ENCODE data around the gene ELFN2. TPM values are rescaled to one million over a fixed set of nuclear protein-coding genes. Genes with fewer than 3 reads are reported as not detected.

ELFN2 gene
- total RNA-seq, 4 donors from 2014 or later = 0.30 to 4.4 (median 3.1) TPM

DNA sequence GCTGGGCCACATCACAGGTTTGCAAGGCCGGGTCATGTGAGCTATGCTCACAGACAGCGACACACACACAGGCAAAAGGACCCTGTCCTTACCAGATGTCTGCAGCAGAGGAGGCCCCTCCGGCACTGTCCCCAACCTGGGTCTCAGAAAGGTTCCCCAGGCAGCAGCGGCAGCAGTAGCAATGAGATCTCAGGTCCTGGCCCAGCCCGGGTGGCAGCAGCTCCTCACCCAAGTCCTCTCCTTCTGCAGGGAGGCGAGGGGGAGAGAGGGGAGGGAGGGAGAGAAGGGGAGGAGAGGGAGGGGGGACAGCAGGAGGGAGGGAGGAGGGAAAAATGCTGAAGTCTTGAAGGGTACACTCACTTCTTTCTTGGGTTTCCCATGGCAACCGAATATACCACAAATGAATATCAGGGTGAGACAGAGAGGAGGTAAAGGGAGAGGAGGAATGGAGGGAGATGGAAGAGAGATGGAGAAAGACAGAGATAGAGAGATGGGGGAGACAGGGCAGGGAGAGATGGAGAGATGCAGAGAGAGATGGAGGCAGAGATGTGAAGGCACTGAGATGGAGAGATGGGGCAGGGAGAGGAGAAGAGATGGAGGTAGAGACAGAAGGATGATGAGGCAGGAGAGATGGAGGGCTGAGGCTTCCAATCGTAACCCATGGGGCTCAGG lies 9.5 kb downstream of the ELFN2 start:
- Histone ChIP-seq H3K27me3 (peaks cover 0 to 76% of the 10 kb centered on the region in 2 donors), H3K36me3 (no peaks in the 10 kb centered on the region), H3K4me1 (peaks cover 0 to 20% (median 4%) of the 10 kb centered on the region in 4 donors), H3K9me3 (no peaks in the 10 kb centered on the region), H3K27ac (no peak overlapping the region), H3K4me3 (no peak overlapping the region)
- TF ChIP-seq, protein P1, sequence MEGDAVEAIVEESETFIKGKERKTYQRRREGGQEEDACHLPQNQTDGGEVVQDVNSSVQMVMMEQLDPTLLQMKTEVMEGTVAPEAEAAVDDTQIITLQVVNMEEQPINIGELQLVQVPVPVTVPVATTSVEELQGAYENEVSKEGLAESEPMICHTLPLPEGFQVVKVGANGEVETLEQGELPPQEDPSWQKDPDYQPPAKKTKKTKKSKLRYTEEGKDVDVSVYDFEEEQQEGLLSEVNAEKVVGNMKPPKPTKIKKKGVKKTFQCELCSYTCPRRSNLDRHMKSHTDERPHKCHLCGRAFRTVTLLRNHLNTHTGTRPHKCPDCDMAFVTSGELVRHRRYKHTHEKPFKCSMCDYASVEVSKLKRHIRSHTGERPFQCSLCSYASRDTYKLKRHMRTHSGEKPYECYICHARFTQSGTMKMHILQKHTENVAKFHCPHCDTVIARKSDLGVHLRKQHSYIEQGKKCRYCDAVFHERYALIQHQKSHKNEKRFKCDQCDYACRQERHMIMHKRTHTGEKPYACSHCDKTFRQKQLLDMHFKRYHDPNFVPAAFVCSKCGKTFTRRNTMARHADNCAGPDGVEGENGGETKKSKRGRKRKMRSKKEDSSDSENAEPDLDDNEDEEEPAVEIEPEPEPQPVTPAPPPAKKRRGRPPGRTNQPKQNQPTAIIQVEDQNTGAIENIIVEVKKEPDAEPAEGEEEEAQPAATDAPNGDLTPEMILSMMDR (IDR thresholded peaks at IDR 0.05) = no peak
- TF ChIP-seq EP300 (IDR thresholded peaks at IDR 0.05) (no peak), POLR2A (IDR thresholded peaks at IDR 0.05) (no peak)
- WGBS, 2 donors = 63 to 70% methylated on average over 7 to 8 of the region's 8 CpGs
- no peak for DNase-seq (ENCODE audit: low spot score in 2 of 2)

DNA sequence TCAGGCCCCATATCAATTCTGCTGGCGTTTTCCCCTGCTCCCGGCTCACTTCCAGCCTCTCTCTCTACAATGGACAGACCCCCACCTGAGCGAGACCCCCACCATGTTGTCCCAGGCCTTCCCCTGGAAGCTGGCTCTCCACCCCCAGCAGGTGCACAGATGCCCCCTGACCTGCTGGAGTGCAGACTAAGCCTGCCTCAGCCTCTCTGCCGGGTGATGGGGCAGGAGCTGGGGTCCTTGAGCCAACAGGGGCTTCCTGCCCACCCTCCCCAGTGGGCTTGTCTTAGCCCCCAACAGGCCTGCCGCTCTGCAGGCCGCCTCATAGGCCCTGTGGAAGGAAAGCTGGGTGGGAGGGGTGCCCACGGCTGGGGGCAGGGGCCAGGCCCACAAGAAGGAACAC lies 10.0 kb downstream of the ELFN2 start:
- 73 to 83% methylated on average over 6 of the region's 7 CpGs for WGBS, 2 donors

DNA sequence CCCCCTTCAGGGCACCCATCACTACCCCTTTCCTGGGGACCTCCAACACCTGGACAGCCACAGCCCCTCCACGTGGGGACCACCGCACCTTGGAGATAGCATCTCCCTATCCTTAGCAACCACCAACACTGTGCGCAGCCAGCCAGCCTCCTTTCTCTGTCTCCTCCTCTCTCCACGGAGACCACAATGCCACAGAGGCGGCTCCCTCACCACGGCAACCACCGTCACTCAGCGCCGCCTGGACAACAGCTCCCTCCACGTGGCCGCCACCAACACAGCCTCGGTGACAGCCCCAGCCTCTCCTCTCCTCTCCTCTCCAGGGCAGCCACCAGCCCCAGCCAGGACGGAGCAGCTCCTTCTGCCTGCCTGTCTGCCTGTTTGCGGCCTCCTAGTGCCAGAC lies 10.5 kb downstream of the ELFN2 start:
- Histone ChIP-seq H3K27ac (no peak overlapping the region), H3K9me3 (no peaks in the 10 kb centered on the region), H3K27me3 (peaks cover 0 to 83% of the 10 kb centered on the region in 2 donors), H3K36me3 (no peaks in the 10 kb centered on the region), H3K4me3 (no peak overlapping the region), H3K4me1 (peaks cover 0 to 20% (median 4%) of the 10 kb centered on the region in 4 donors)
- DNase-seq (ENCODE audit: low spot score in 2 of 2) = no peak
- TF ChIP-seq, protein P1 (IDR thresholded peaks at IDR 0.05) = no peak
- TF ChIP-seq EP300 (IDR thresholded peaks at IDR 0.05) = no peak
- TF ChIP-seq POLR2A (IDR thresholded peaks at IDR 0.05) = no peak
- 32 to 36% methylated on average over 14 of the region's 14 CpGs for WGBS, 2 donors

More for the DNA sequence above, 10.0 kb downstream of the ELFN2 start:
- no peak for TF ChIP-seq POLR2A (IDR thresholded peaks at IDR 0.05)
- no peak for TF ChIP-seq EP300 (IDR thresholded peaks at IDR 0.05)
- TF ChIP-seq, protein P1 (IDR thresholded peaks at IDR 0.05) = no peak
- Histone ChIP-seq H3K27me3 (peaks cover 0 to 80% of the 10 kb centered on the region in 2 donors), H3K9me3 (no peaks in the 10 kb centered on the region), H3K27ac (no peak overlapping the region), H3K36me3 (no peaks in the 10 kb centered on the region), H3K4me1 (peaks cover 0 to 20% (median 4%) of the 10 kb centered on the region in 4 donors), H3K4me3 (no peak overlapping the region)
- no peak for DNase-seq (ENCODE audit: low spot score in 2 of 2)

DNA sequence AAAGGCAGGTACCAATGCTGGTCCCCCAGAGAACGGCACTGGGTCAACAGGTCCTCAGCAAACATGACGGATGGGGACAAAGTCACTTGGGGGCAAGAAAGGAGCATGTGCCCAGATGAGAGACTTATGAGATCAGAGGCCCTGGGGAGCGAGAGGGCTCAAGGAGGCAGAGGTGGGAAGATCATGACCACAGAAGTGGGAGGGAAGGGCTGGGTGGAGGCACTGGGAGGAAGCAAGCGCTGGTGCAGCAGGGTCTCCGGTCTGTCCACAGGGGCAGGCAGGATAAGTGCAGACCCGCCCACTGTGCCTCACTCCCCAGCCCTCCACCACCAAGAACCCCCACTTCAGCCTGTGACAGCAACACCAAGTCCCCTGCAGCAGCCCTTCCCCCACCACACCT lies 10.9 kb downstream of the ELFN2 start:
- peaks cover 0 to 81% of the 10 kb centered on the region in 2 donors for H3K27me3 ChIP-seq
- WGBS, 2 donors = 53 to 55% methylated on average over 6 of the region's 6 CpGs
- TF ChIP-seq, protein P1 (IDR thresholded peaks at IDR 0.05) = no peak
- TF ChIP-seq POLR2A (IDR thresholded peaks at IDR 0.05) (no peak), EP300 (IDR thresholded peaks at IDR 0.05) (no peak)

DNA sequence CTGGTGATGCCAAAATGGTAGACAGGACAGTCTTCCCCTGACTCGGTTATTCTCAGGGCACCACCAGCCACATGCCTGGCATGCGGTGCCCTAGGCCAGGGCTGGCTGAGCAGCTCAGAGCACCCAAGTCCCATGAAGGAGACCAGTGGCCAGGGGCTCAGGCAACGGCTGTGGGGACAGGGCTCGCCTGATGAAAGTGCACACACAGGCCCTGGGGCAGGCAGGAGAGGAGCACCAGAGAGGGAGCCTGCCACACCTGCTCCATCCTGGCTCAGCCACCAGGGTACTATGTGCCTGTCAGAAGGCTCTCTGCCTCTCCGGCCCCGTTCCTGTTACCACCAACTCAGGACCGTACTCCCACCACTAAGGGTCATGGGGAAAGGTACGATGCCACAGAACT lies 12.1 kb downstream of the ELFN2 start:
- Histone ChIP-seq H3K9me3 (no peaks in the 10 kb centered on the region), H3K36me3 (no peaks in the 10 kb centered on the region), H3K27ac (no peak overlapping the region), H3K4me3 (no peak overlapping the region), H3K27me3 (peaks cover 0 to 79% of the 10 kb centered on the region in 2 donors), H3K4me1 (peaks cover 0 to 10% (median 1%) of the 10 kb centered on the region in 4 donors)
- WGBS, 2 donors = 83 to 84% methylated on average over 7 to 8 of the region's 8 CpGs
- no peak for DNase-seq (ENCODE audit: low spot score in 2 of 2)
- TF ChIP-seq, protein P1 (IDR thresholded peaks at IDR 0.05) = no peak
- TF ChIP-seq POLR2A (IDR thresholded peaks at IDR 0.05) = no peak
- TF ChIP-seq EP300 (IDR thresholded peaks at IDR 0.05) = no peak

More for the DNA sequence above, 10.9 kb downstream of the ELFN2 start:
- H3K27ac ChIP-seq = no peak overlapping the region
- H3K4me1 ChIP-seq = peaks cover 0 to 20% (median 4%) of the 10 kb centered on the region in 4 donors
- DNase-seq (ENCODE audit: low spot score in 2 of 2) = no peak
- no peaks in the 10 kb centered on the region for H3K36me3 ChIP-seq
- H3K9me3 ChIP-seq = no peaks in the 10 kb centered on the region
- no peak overlapping the region for H3K4me3 ChIP-seq

All from tibial nerve (tissue), 4 donors.